Ovary (tissue), 3 donors: ENCODE results near the gene MAN1C1.
"Not testable (repeated sequence)": the region's sequence is repeated elsewhere in the genome, so short reads cannot be mapped to it uniquely, and the experiment has no call there.

Experiments
- CTCF ChIP-seq, 3 donors: fragments of 450-650 bp in 2 of 3; fragments of 200-600 bp in 1 of 3; IDR thresholded peaks; one replicate each; pipeline versions ENCODE4 v1.5.1 to v1.8.0; 2016 to 2022; ENCODE audit warnings: antibody characterized with exemption in 3 of 3, mild to moderate bottlenecking in 1 of 3
- POLR2A ChIP-seq: fragments of 450-650 bp; IDR thresholded peaks from one replicate; pipeline ENCODE4 v1.6.1; 2017; ENCODE audit warnings: antibody characterized with exemption, mild to moderate bottlenecking, moderate library complexity
- donor health status: DM: no; HTN: no; CAD: no.

GRCh38 chr1:25734991-25735390 lies 118.4 kb downstream of the MAN1C1 start:
- not testable (repeated sequence) for TF ChIP-seq CTCF (IDR thresholded peaks at IDR 0.05); POLR2A
